ENCODE measurements around the gene DZANK1. TPM values are rescaled to one million over a fixed set of nuclear protein-coding genes. Genes with fewer than 3 reads are reported as not detected.

Gene DZANK1
- total RNA-seq (2.1 and 2.5 TPM in 2 replicates), polyA plus RNA-seq (2.4 and 2.7 TPM in 2 replicates)

DNA sequence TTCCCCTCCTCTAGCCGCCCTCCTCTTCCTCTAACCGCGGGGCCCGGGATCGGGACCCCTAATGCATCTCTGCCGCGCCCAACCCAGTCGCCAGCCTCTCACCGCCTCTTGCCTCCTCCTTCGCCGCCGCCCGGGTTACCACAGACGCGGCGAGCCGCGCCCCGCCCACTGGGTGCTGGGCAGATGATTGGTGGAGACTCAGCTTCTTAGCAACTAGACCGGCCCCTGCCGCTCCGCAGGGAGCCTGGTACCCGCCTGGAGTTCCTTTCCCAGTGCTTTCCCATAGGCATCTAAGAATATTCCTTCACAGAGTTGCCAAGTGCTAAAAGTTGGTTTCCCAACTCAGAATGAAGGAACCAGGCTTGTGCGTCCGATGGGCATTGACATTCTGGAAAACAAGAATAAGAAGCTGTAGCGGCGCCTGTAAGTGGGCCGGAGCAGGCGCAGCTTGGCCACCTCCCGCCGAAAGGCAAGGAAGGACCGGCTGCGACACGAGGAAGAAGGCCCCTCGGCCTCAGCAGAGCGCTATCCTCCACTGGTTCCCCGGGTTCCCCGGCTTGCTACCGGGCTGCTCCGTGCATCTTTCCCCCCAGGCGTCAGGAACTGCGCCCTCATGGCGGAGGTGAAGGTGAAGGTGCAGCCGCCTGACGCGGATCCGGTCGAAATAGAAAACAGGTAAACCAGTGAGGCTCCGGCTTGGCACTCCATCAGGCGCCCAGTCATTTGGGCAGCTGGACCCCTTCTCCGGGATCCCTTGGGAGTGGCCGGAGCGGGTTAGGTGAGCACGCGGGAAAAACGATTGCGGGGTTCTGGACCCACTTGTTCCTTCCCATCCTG is at the start of gene DZANK1, which contains the start of gene POLR3F:
DZANK1 (minus strand) TSS at position 137 of the 837 bp plus-strand sequence. CDS start 1,672 bp downstream, outside the sequence.
POLR3F (plus strand) TSS at position 497 of the 837 bp plus-strand sequence; CDS start at position 614, 117 bp downstream.
- Histone ChIP-seq H3K4me3 (peak within 1 kb of the TSS; percentile 99), H3K27me3 (no peaks in the 10 kb centered on the region), H3K27ac (peak within 1 kb of the TSS; percentile 100), H3K36me3 (no peaks in the 10 kb centered on the region), H3K4me1 (ENCODE audit: low read depth) (no peaks in the 10 kb centered on the region), H3K9me3 (ENCODE audit: low read depth) (no peaks in the 10 kb centered on the region)
- DNase-seq (ENCODE audit: low read depth in 1 of 2, low spot score in 1 of 2) = peak; percentile 96 to 97
- TF ChIP-seq, protein P1, sequence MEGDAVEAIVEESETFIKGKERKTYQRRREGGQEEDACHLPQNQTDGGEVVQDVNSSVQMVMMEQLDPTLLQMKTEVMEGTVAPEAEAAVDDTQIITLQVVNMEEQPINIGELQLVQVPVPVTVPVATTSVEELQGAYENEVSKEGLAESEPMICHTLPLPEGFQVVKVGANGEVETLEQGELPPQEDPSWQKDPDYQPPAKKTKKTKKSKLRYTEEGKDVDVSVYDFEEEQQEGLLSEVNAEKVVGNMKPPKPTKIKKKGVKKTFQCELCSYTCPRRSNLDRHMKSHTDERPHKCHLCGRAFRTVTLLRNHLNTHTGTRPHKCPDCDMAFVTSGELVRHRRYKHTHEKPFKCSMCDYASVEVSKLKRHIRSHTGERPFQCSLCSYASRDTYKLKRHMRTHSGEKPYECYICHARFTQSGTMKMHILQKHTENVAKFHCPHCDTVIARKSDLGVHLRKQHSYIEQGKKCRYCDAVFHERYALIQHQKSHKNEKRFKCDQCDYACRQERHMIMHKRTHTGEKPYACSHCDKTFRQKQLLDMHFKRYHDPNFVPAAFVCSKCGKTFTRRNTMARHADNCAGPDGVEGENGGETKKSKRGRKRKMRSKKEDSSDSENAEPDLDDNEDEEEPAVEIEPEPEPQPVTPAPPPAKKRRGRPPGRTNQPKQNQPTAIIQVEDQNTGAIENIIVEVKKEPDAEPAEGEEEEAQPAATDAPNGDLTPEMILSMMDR (IDR thresholded peaks at IDR 0.05; ENCODE audit: low read depth, low read length) = no peak

DNA sequence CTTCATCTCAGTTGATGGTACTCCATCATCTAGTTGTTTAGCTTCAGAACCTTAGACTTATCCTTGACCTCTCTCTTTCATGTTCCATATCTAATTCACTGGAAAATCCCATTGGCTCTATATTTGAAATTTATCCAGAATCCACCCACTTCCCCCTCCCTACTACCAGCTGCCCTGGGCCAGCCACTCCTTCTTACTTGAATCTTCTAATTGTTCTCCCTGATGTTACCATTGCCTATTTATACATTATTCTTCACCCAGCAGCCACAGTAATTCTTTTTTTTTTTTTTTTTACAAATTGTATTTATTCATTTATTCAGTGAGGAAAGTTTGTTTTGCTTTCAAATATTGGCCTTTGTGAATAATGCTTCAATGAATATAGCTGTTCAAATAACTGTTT is 49.1 kb upstream of the DZANK1 start:
- no peak overlapping the region for H3K27ac ChIP-seq
- H3K4me3 ChIP-seq = no peak overlapping the region
- TF ChIP-seq, protein P1 (IDR thresholded peaks at IDR 0.05; ENCODE audit: low read depth, low read length) = no peak
- peaks cover 29% of the 10 kb centered on the region for H3K36me3 ChIP-seq
- H3K9me3 ChIP-seq (ENCODE audit: low read depth) = no peaks in the 10 kb centered on the region
- no peaks in the 10 kb centered on the region for H3K27me3 ChIP-seq
- DNase-seq (ENCODE audit: low read depth in 1 of 2, low spot score in 1 of 2) = no peak
- no peaks in the 10 kb centered on the region for H3K4me1 ChIP-seq (ENCODE audit: low read depth)

DNA sequence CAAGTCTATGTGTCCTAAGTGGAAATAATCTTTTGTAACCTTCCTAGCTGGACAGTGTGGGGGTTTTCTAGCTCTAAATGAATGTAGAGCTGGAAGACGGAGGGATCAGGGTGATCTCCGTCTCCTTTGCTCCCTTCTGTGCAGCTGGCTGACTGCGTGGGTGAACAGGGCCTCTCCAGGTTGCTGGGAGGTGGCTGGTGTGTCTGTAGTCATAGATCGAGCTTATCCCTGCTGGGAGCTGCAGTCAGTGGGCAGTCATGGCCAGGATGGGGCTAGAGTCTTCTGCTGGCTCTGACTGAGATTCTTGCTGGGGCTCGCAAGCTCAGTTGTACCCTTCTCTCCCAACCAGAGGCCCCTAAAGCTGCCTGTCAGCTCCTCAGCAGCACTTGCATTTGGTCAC is 47.3 kb upstream of the DZANK1 start:
- Histone ChIP-seq H3K27me3 (no peaks in the 10 kb centered on the region), H3K27ac (no peak overlapping the region), H3K4me1 (ENCODE audit: low read depth) (no peaks in the 10 kb centered on the region), H3K4me3 (no peak overlapping the region), H3K9me3 (ENCODE audit: low read depth) (no peaks in the 10 kb centered on the region), H3K36me3 (peaks cover 42% of the 10 kb centered on the region)
- TF ChIP-seq, protein P1 (IDR thresholded peaks at IDR 0.05; ENCODE audit: low read depth, low read length) = no peak
- DNase-seq (ENCODE audit: low read depth in 1 of 2, low spot score in 1 of 2) = no peak

DNA sequence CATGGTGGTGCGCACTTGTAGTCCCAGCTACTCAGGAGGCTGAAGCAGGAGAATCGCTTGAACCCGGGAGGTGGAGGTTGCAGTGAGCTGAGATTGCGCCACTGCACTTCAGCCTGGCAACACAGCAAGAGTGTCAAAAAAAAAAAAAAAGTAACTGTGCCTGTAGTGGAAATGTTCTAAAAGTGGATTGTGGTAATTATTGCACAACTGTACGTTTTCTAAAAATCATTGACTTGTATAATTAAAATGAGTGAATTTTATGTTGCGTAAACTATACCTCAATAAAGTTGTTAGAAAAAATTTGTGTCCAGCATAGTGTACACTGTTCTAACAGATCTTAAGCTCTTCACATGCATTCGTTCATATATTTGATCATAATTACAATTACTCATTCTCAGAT is 46.4 kb upstream of the DZANK1 start:
- Histone ChIP-seq H3K4me3 (no peak overlapping the region), H3K9me3 (ENCODE audit: low read depth) (no peaks in the 10 kb centered on the region), H3K27me3 (no peaks in the 10 kb centered on the region), H3K4me1 (ENCODE audit: low read depth) (peaks cover 3% of the 10 kb centered on the region), H3K36me3 (peaks cover 42% of the 10 kb centered on the region), H3K27ac (no peak overlapping the region)
- TF ChIP-seq, protein P1 (IDR thresholded peaks at IDR 0.05; ENCODE audit: low read depth, low read length) = no peak
- DNase-seq (ENCODE audit: low read depth in 1 of 2, low spot score in 1 of 2) = no peak

DNA sequence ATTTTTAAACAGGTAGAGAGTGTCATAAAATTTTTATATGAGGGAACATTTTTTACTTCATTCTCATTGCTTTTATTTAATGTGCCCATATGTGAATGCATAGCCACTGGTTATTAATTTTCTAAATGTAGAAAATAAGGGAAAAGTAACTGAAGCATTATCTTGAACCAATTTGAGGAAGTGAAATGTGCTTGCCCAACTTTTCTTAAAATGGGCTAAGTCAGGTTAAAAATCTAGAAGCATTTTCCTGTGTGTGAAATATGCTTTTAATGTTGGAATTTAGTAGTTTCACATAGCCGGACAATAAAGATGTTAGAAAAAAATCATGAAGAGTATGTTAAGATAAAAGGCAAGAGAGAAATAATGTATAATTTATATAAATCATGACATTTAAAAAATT is 44.7 kb upstream of the DZANK1 start:
- H3K27ac ChIP-seq = no peak overlapping the region
- no peaks in the 10 kb centered on the region for H3K27me3 ChIP-seq
- H3K9me3 ChIP-seq (ENCODE audit: low read depth) = no peaks in the 10 kb centered on the region
- H3K36me3 ChIP-seq = peaks cover 42% of the 10 kb centered on the region
- no peak overlapping the region for H3K4me3 ChIP-seq
- TF ChIP-seq, protein P1 (IDR thresholded peaks at IDR 0.05; ENCODE audit: low read depth, low read length) = no peak
- H3K4me1 ChIP-seq (ENCODE audit: low read depth) = peaks cover 3% of the 10 kb centered on the region
- no peak for DNase-seq (ENCODE audit: low read depth in 1 of 2, low spot score in 1 of 2)

All from cardiac muscle cell (in vitro differentiated cells and primary cell).